Astrocyte of the spinal cord (primary cell): Measurements from ENCODE around the gene C16orf96.
"Not testable (repeated sequence)": the region's sequence is repeated elsewhere in the genome, so short reads cannot be mapped to it uniquely, and the experiment has no call there.

ENCODE experiments used
- DNase-seq: peaks from one replicate; pipeline ENCODE4 v3.0.0; 2011; ENCODE audit warnings: low read depth, low spot score
- H3K4me3 ChIP-seq: 2 replicates; pipeline ENCODE4 v1.5.1; 2011; ENCODE audit warnings: low read depth, mild to moderate bottlenecking, low read length, moderate library complexity
- CTCF ChIP-seq: IDR thresholded peaks from 2 replicates; pipeline ENCODE4 v1.5.1; 2012; ENCODE audit warnings: low read depth, mild to moderate bottlenecking, low read length, inconsistent platforms
- in situ Hi-C: cut with HindIII; loops from 2 replicates; pipeline ENCODE4 v1.10.0; 2017; ENCODE audit warnings: low sequenced_read_pairs

The C16orf96 gene

GRCh38 chr16:4570688-4571321 is 14.7 kb downstream of the C16orf96 start:
- in situ Hi-C loops = no loop called here
- DNase-seq = no peak
- no peak overlapping the region for H3K4me3 ChIP-seq
- no peak for TF ChIP-seq CTCF

GRCh38 chr16:4572715-4573114 is 16.6 kb downstream of the C16orf96 start:
- in situ Hi-C loops = no loop called here
- TF ChIP-seq CTCF = no peak
- DNase-seq = no peak
- no peak overlapping the region for H3K4me3 ChIP-seq

GRCh38 chr16:4573926-4574325 is 17.8 kb downstream of the C16orf96 start:
- in situ Hi-C loops, H3K4me3 ChIP-seq, DNase-seq: not testable (repeated sequence)

- no peak overlapping the region for H3K4me3 ChIP-seq
- TF ChIP-seq CTCF = no peak
- in situ Hi-C loops = no loop called here
- no peak for DNase-seq
These were observed 19.0 kb downstream of the C16orf96 start for GRCh38 chr16:4574919-4575705.

GRCh38 chr16:4576008-4576407 is 19.9 kb downstream of the C16orf96 start:
- no peak for TF ChIP-seq CTCF
- no peak for DNase-seq
- in situ Hi-C loops = no loop called here
- no peak overlapping the region for H3K4me3 ChIP-seq

- in situ Hi-C loops = no loop called here
- DNase-seq = no peak
- no peak for TF ChIP-seq CTCF
- no peak overlapping the region for H3K4me3 ChIP-seq
These were observed 22.9 kb downstream of the C16orf96 start for GRCh38 chr16:4578961-4579530.

GRCh38 chr16:4580250-4580649 is 24.1 kb downstream of the C16orf96 start:
- in situ Hi-C loops = no loop called here
- H3K4me3 ChIP-seq = no peak overlapping the region
- DNase-seq = peak; percentile 7
- TF ChIP-seq CTCF = no peak
